IMR-90 (cell line): ENCODE data around the gene HVCN1. TPM values are rescaled to one million over a fixed set of nuclear protein-coding genes. Genes with fewer than 3 reads are reported as not detected.

Experiments used
- ATAC-seq: fragments of 200-7000 bp; cut with Tn5 transposase; 2 replicates; pipeline ENCODE4 v1.9.1; 2020; ENCODE audit warnings: low read depth, mild to moderate bottlenecking, moderate library complexity
- BruUV-seq: library from RNA; stranded (reverse); fragments of 400-500 nt; replicated peaks from 2 replicates; lab custom pipeline; 2021; lab: Mats Ljungman, UMichigan
- CTCF ChIA-PET: fragments of 300-600 bp; formaldehyde crosslinking; extraction: SDS; loops from one replicate; lab custom pipeline; 2021; ENCODE audit warnings: antibody characterized with exemption; lab: Yijun Ruan, JAX
- POLR2A ChIA-PET: fragments of 300-600 bp; sonication (Branson Sonifier 250); formaldehyde crosslinking; loops from one replicate; lab custom pipeline; 2022; ENCODE audit warnings: antibody characterized with exemption; ENCODE audit not compliant: unreplicated experiment; lab: Charles Lee
- DNase-seq: peaks from one replicate; pipeline ENCODE4 v3.0.0; 2013
- H2AFZ ChIP-seq: replicated peaks from 2 replicates; pipeline ENCODE3; 2013; ENCODE audit warnings: low read length, mild to moderate bottlenecking; ENCODE audit not compliant: poor library complexity
- H2AK5ac ChIP-seq: 2 replicates; pipeline ENCODE4 v1.6.1; 2013; ENCODE audit warnings: low read depth, low read length, inconsistent platforms
- H2AK9ac ChIP-seq: replicated peaks from 2 replicates; pipeline ENCODE3; 2013; ENCODE audit warnings: mild to moderate bottlenecking, low read depth, low read length, moderate library complexity; ENCODE audit not compliant: poor library complexity
- H2BK120ac ChIP-seq: 2 replicates; pipeline ENCODE4 v1.6.1; 2013; ENCODE audit warnings: low read depth, low read length, inconsistent platforms
- H2BK15ac ChIP-seq: 3 replicates; pipeline ENCODE4 v1.6.1; 2013; ENCODE audit warnings: low read depth, low read length, inconsistent platforms
- H2BK20ac ChIP-seq: 2 replicates; pipeline ENCODE4 v1.6.1; 2013; ENCODE audit warnings: low read depth, mild to moderate bottlenecking, inconsistent platforms, low read length, moderate library complexity
- H2BK5ac ChIP-seq: 2 replicates; pipeline ENCODE4 v1.6.1; 2013; ENCODE audit warnings: mild to moderate bottlenecking, low read depth, low read length, inconsistent platforms; ENCODE audit not compliant: poor library complexity, severe bottlenecking
- H3K14ac ChIP-seq: replicated peaks from 2 replicates; pipeline ENCODE4 v1.6.1; 2013; ENCODE audit warnings: low read depth, low read length, inconsistent platforms
- H3K18ac ChIP-seq: 2 replicates; pipeline ENCODE4 v1.6.1; 2013; ENCODE audit warnings: low read depth, low read length, control low read depth
- H3K23ac ChIP-seq: 2 replicates; pipeline ENCODE4 v1.6.1; 2013; ENCODE audit warnings: low read depth, low read length, inconsistent platforms
- H3K27ac ChIP-seq: 2 replicates; pipeline ENCODE4 v1.5.1; 2013; ENCODE audit warnings: mild to moderate bottlenecking, control low read depth, low read length; ENCODE audit not compliant: insufficient read depth
- H3K27me3 ChIP-seq: 2 replicates; pipeline ENCODE4 v1.6.1; 2013; ENCODE audit warnings: low read length; ENCODE audit not compliant: control insufficient read depth, insufficient read depth
- H3K36me3 ChIP-seq: 2 replicates; pipeline ENCODE4 v1.6.1; 2013; ENCODE audit warnings: low read length, mixed read lengths; ENCODE audit not compliant: control insufficient read depth, insufficient read depth
- H3K4ac ChIP-seq: 2 replicates; pipeline ENCODE4 v1.6.1; 2013; ENCODE audit warnings: low read depth, low read length, inconsistent platforms
- H3K4me1 ChIP-seq: 2 replicates; pipeline ENCODE4 v1.6.1; 2013; ENCODE audit warnings: low read length, mixed read lengths; ENCODE audit not compliant: control insufficient read depth, insufficient read depth
- H3K4me2 ChIP-seq: 2 replicates; pipeline ENCODE4 v1.6.1; 2013; ENCODE audit warnings: low read depth, mild to moderate bottlenecking, control low read depth, low read length, moderate library complexity
- H3K4me3 ChIP-seq: 2 replicates; pipeline ENCODE4 v1.5.1; 2013; ENCODE audit warnings: low read depth, mild to moderate bottlenecking, control low read depth, low read length, moderate library complexity; ENCODE audit not compliant: insufficient read depth
- H3K56ac ChIP-seq: 2 replicates; pipeline ENCODE4 v1.6.1; 2013; ENCODE audit warnings: low read length, inconsistent platforms; ENCODE audit not compliant: insufficient read depth; ENCODE audit errors: extremely low read depth
- H3K79me1 ChIP-seq, 2 experiments: 2 replicates each; pipeline ENCODE4 v1.6.1; 2013; ENCODE audit warnings: low read length in 2 of 2, inconsistent platforms in 1 of 2, low read depth in 1 of 2
- H3K9ac ChIP-seq: 2 replicates; pipeline ENCODE4 v1.6.1; 2013; ENCODE audit warnings: low read depth, low read length, control low read depth
- H3K9me1 ChIP-seq: 2 replicates; pipeline ENCODE4 v1.6.1; 2013; ENCODE audit warnings: low read length, inconsistent platforms; ENCODE audit not compliant: insufficient read depth
- H3K9me3 ChIP-seq: 2 replicates; pipeline ENCODE4 v1.6.1; 2013; ENCODE audit warnings: low read length; ENCODE audit not compliant: control insufficient read depth, insufficient read depth
- H4K20me1 ChIP-seq: 2 replicates; pipeline ENCODE4 v1.6.1; 2013; ENCODE audit warnings: low read length, inconsistent platforms; ENCODE audit not compliant: insufficient read depth
- H4K5ac ChIP-seq: 2 replicates; pipeline ENCODE4 v1.6.1; 2013; ENCODE audit warnings: mild to moderate bottlenecking, low read depth, low read length, control low read depth
- H4K8ac ChIP-seq, 2 experiments: 2 replicates each; pipeline ENCODE4 v1.6.1; 2013; ENCODE audit warnings: low read depth in 2 of 2, low read length in 2 of 2, control low read depth in 1 of 2, inconsistent platforms in 1 of 2
- H4K91ac ChIP-seq: 2 replicates; pipeline ENCODE4 v1.6.1; 2013; ENCODE audit warnings: low read depth, low read length, inconsistent platforms; ENCODE audit not compliant: insufficient read depth
- BHLHE40 ChIP-seq: fragments of 150-350 bp; IDR thresholded peaks from 2 replicates; pipeline ENCODE4 v1.6.1; 2016; ENCODE audit warnings: mild to moderate bottlenecking, low read depth, low read length
- CHD1 ChIP-seq: IDR thresholded peaks from 2 replicates; pipeline ENCODE4 v1.6.1; 2012; ENCODE audit warnings: low read depth, low read length, improper control_type of control experiment
- CTCF ChIP-seq: conservative IDR thresholded peaks from 2 replicates; pipeline ENCODE4 v1.5.1; 2012; ENCODE audit warnings: mild to moderate bottlenecking, low read depth, low read length, improper control_type of control experiment
- ELK1 ChIP-seq: fragments of 150-350 bp; IDR thresholded peaks from 2 replicates; pipeline ENCODE4 v1.6.1; 2016; ENCODE audit warnings: low read depth, mild to moderate bottlenecking, low read length, moderate library complexity, borderline replicate concordance
- POLR2A ChIP-seq: IDR thresholded peaks from 2 replicates; pipeline ENCODE4 v1.6.1; 2012; ENCODE audit warnings: mild to moderate bottlenecking, low read depth, low read length
- WGBS, 2 experiments: methylation state at CpG; one replicate each; pipeline versions ENCODE4 v1.1.5 to v1.1.7; 2013; ENCODE audit warnings: missing lambda C conversion rate in 2 of 2; ENCODE audit not compliant: insufficient read length in 1 of 2; ENCODE audit errors: extremely low coverage in 2 of 2; 5-methylcytosine and 5-hydroxymethylcytosine counted together
- dilution Hi-C: fragments of 300-500 bp; cut with HindIII; formaldehyde crosslinking; loops from one replicate; pipeline ENCODE4 v1.14.3; 2018; ENCODE audit warnings: low sequenced_read_pairs; ENCODE audit not compliant: unreplicated experiment
- in situ Hi-C: fragments of 300-500 bp; cut with MboI; formaldehyde crosslinking; loops from 3 replicates; pipeline ENCODE4 v1.14.3; 2019; ENCODE audit warnings: low sequenced_read_pairs, inconsistent platforms, mixed read lengths
- intact Hi-C: fragments of 100-400 bp; cut with micrococcal nuclease; formaldehyde crosslinking; loops from 2 replicates; pipeline ENCODE4 v1.10.0; 2022
- polyA plus RNA-seq, 3 experiments: library from polyadenylated mRNA; depleted of rRNA; stranded (reverse); fragments of >200 nt; gene quantifications; 2 replicates each; pipeline ENCODE4 v1.2.3, GENCODE V29; 2012; ENCODE audit warnings: low replicate concordance in 1 of 3
- total RNA-seq: library from RNA; depleted of rRNA; stranded (reverse); fragments of >200 nt; gene quantifications from 2 replicates; pipeline ENCODE4 v1.2.3, GENCODE V29; 2012

HVCN1 gene
- total and polyA plus RNA-seq, 2 of the 4 experiments (the other 2 are of a cell fraction), result 1.9 to 2.0 TPM

- no peak for TF ChIP-seq ELK1
- no peak for TF ChIP-seq CHD1
- TF ChIP-seq BHLHE40, result no peak
Measured at GRCh38 chr12:110697236-110697635, 8.3 kb upstream of the HVCN1 start (continued).

- Histone ChIP-seq H2AK9ac (no peak overlapping the region), H2AK5ac (no peak overlapping the region), H3K14ac (no peak overlapping the region), H3K36me3 (no peaks in the 10 kb centered on the region), H3K4me3 (no peak overlapping the region), H4K8ac (no peak overlapping the region), H3K4me1 (no peaks in the 10 kb centered on the region; the same call in 1 of the 2 replicates), H2BK15ac (no peak overlapping the region), H3K9me3 (no peaks in the 10 kb centered on the region), H2AFZ (no peak overlapping the region), H3K27me3 (peaks cover 2% of the 10 kb centered on the region; the same call in 1 of the 2 replicates), H4K91ac (no peak overlapping the region), H2BK5ac (no peak overlapping the region), H3K18ac (no peak overlapping the region), H3K79me1 (no peaks in the 10 kb centered on the region), H3K23ac (no peak overlapping the region), H4K20me1 (no peaks in the 10 kb centered on the region), H3K9ac (no peak overlapping the region), H3K4me2 (no peak overlapping the region), H3K56ac (no peak overlapping the region), H3K27ac (no peak overlapping the region), H3K4ac (no peak overlapping the region), H3K9me1 (no peaks in the 10 kb centered on the region), H2BK20ac (no peak overlapping the region), H2BK120ac (no peak overlapping the region), H4K5ac (no peak overlapping the region)
- no peak for DNase-seq
- intact Hi-C loops, result no loop called here
- ChIA-PET CTCF (no interaction called here), POLR2A (no interaction called here)
- WGBS, 2 experiments, result no CpG with 5 or more reads among the region's 3 CpGs
- TF ChIP-seq CTCF, result no peak
- TF ChIP-seq POLR2A, result no peak
- in situ Hi-C loops, result no loop called here
- no TSS peak for BruUV-seq
- ATAC-seq, result no peak
- dilution Hi-C loops, result no loop called here
Measured at GRCh38 chr12:110696283-110696682, 7.4 kb upstream of the HVCN1 start.
